ENCODE data around the gene CNGA3. TPM values are rescaled to one million over a fixed set of nuclear protein-coding genes. Genes with fewer than 3 reads are reported as not detected.
A peak's percentile ranks its signal among the peaks of the same experiment; 100 is the strongest.

The CNGA3 gene
- total and polyA plus RNA-seq, 2 of the 8 experiments (the other 6 are each of a cell fraction or from before 2014, with no cell fraction given), result 0.02 TPM; not detected in 1

- Histone ChIP-seq H3K27ac (ENCODE audit: low read depth, low read length) (no peak overlapping the region), H4K8ac (ENCODE audit: extremely low read depth, insufficient read depth, low read length) (no peak overlapping the region), H3K27me3 (replicated peaks in 1 of 4; ENCODE audit: control insufficient read depth in 3 of 4, extremely low read depth in 1 of 4, insufficient read depth in 3 of 4, low read length in 3 of 4) (no peaks in the 10 kb centered on the region), H3K18ac (ENCODE audit: extremely low read depth, low read length) (no peak overlapping the region), H3K79me2 (ENCODE audit: control insufficient read depth in 1 of 2, insufficient read depth in 2 of 2, low read length in 2 of 2) (no peaks in the 10 kb centered on the region), H2AK5ac (ENCODE audit: low read depth, low read length) (no peak overlapping the region), H2BK5ac (ENCODE audit: low read depth, low read length) (no peak overlapping the region), H3K14ac (ENCODE audit: insufficient read length) (no peak overlapping the region), H3K4me1 (replicated peaks in 1 of 4; ENCODE audit: control insufficient read depth in 3 of 4, insufficient read depth in 4 of 4, low read length in 3 of 4) (peaks cover 0 to under 1% (median 0%) of the 10 kb centered on the region in 4 experiments; a peak in 1 of 7 replicates), H3K23ac (ENCODE audit: insufficient read length) (no peak overlapping the region), H3K4me3 (ENCODE audit: extremely low read depth in 1 of 4, insufficient read depth in 2 of 4, low read depth in 3 of 4, low read length in 4 of 4) (no peak overlapping the region), H3K36me3 (ENCODE audit: control insufficient read depth in 2 of 4, insufficient read depth in 4 of 4, low read length in 3 of 4) (no peaks in the 10 kb centered on the region), H3K9ac (replicated peaks in 1 of 4; ENCODE audit: extremely low read depth in 1 of 4, low read depth in 3 of 4, low read length in 3 of 4) (no peak overlapping the region), H3K4me2 (ENCODE audit: insufficient read depth in 1 of 2, low read depth in 2 of 2, low read length in 2 of 2) (no peak overlapping the region), H3K79me1 (ENCODE audit: low read depth, low read length) (no peaks in the 10 kb centered on the region), H4K20me1 (replicated peaks in 1 of 2; ENCODE audit: control insufficient read depth in 1 of 2, insufficient read depth in 2 of 2, low read length in 2 of 2) (no peaks in the 10 kb centered on the region), H4K5ac (ENCODE audit: insufficient read length, low read depth, low read length) (no peak overlapping the region), H2AFZ (ENCODE audit: low read length) (no peak overlapping the region), H4K91ac (replicated peaks; ENCODE audit: insufficient read length, low read length) (no peak overlapping the region), H3K56ac (replicated peaks; ENCODE audit: insufficient read length, low read depth, low read length) (no peak overlapping the region), H3K9me3 (ENCODE audit: insufficient read depth in 2 of 2, low read depth in 1 of 2, low read length in 1 of 2) (no peaks in the 10 kb centered on the region), H2BK120ac (replicated peaks; ENCODE audit: low read depth, low read length) (no peak overlapping the region), H3K23me2 (ENCODE audit: low read depth, low read length) (no peaks in the 10 kb centered on the region), H2BK15ac (ENCODE audit: low read length) (no peak overlapping the region), H2BK12ac (ENCODE audit: low read depth, low read length) (no peak overlapping the region), H3K4ac (replicated peaks; ENCODE audit: insufficient read length, low read depth, low read length) (no peak overlapping the region), H2BK20ac (ENCODE audit: low read length) (no peak overlapping the region)
- FAIRE-seq, result no peak
- peak in 1 of 2 experiments; percentile 24 for DNase-seq (ENCODE audit: low read depth in 1 of 2, low spot score in 2 of 2)
- ChIA-PET POLR2A (ENCODE audit: partially characterized antibody) (no interaction called here), CTCF (ENCODE audit: partially characterized antibody) (interaction anchor here (0.5 to 2.3 kb wide), 6 partner anchors 15 to 619 kb away, joined by 3 to 6 read pairs (median 4); no protein-coding TSS in a partner anchor)
- WGBS, 2 experiments (ENCODE audit: extremely low coverage in 1 of 2, insufficient coverage in 1 of 2, insufficient read length in 1 of 2, insufficient replicate concordance in 2 of 2, low coverage in 1 of 2, low lambda C conversion rate in 2 of 2, missing lambda C conversion rate in 1 of 2), result 90% methylated on average over 12 of the region's 15 CpGs; no CpG with 5 or more reads in 1 of the 2 experiments
- no peak for TF ChIP-seq GTF2F1 (IDR thresholded peaks at IDR 0.05; ENCODE audit: borderline replicate concordance, low read depth, low read length)
- no peak for TF ChIP-seq KDM5A (IDR thresholded peaks at IDR 0.05; ENCODE audit: low read length)
- no peak for TF ChIP-seq GABPA (IDR thresholded peaks at IDR 0.05; ENCODE audit: borderline replicate concordance, insufficient read depth, low read length)
- no peak for TF ChIP-seq RXRA (IDR thresholded peaks at IDR 0.05; ENCODE audit: insufficient read depth, low read depth, low read length)
- no peak for TF ChIP-seq CHD1 (IDR thresholded peaks at IDR 0.05; ENCODE audit: low read depth, low read length)
- no peak for TF ChIP-seq BACH1 (IDR thresholded peaks at IDR 0.05; ENCODE audit: low read length)
- no peak for TF ChIP-seq CEBPB (IDR thresholded peaks at IDR 0.05; ENCODE audit: low read depth, low read length)
- no peak for TF ChIP-seq EP300 (IDR thresholded peaks at IDR 0.05; ENCODE audit: borderline replicate concordance in 1 of 2, low read depth in 2 of 2, low read length in 2 of 2)
- TF ChIP-seq TEAD4 (IDR thresholded peaks at IDR 0.05; ENCODE audit: low read depth, low read length), result no peak
- TF ChIP-seq HDAC6 (IDR thresholded peaks at IDR 0.05; ENCODE audit: low read depth, low read length), result no peak
- no peak for TF ChIP-seq TAF7 (optimal IDR thresholded peaks at IDR 0.05; ENCODE audit: borderline replicate concordance, low read depth, low read length)
- no peak for TF ChIP-seq SP2 (IDR thresholded peaks at IDR 0.05; ENCODE audit: low read length)
- no peak for TF ChIP-seq SP4 (IDR thresholded peaks at IDR 0.05; ENCODE audit: low read length)
Observed at GRCh38 chr2:98388081-98388480, 41.8 kb downstream of the CNGA3 start.
